Smooth muscle cell (in vitro differentiated cells): ENCODE data around the gene ADORA2B. TPM values are rescaled to one million over a fixed set of nuclear protein-coding genes. Genes with fewer than 3 reads are reported as not detected.

Experiments used
- DNase-seq: peaks from one replicate; lab custom pipeline; 2025; ENCODE audit not compliant: unreplicated experiment; lab: John Stamatoyannopoulos, UW
- H2AFZ ChIP-seq: fragments of 200-600 bp; sonication (generic); 2 replicates; pipeline ENCODE4 v1.6.0; 2016; ENCODE audit warnings: antibody characterized with exemption, low read depth, mild to moderate bottlenecking
- H3F3A ChIP-seq: fragments of 200-600 bp; sonication (generic); 2 replicates; pipeline ENCODE4 v1.6.0; 2017; ENCODE audit warnings: antibody characterized with exemption, low read depth
- H3K27ac ChIP-seq: fragments of 200-600 bp; sonication (generic); 2 replicates; pipeline ENCODE4 v1.5.1; 2016; ENCODE audit warnings: low read depth, mild to moderate bottlenecking
- H3K27me3 ChIP-seq: fragments of 200-600 bp; sonication (generic); 2 replicates; pipeline ENCODE4 v1.6.1; 2016; ENCODE audit warnings: low read depth, mild to moderate bottlenecking
- H3K36me3 ChIP-seq: fragments of 200-600 bp; sonication (generic); 2 replicates; pipeline ENCODE4 v1.5.1; 2016; ENCODE audit warnings: low read depth
- H3K4me1 ChIP-seq: fragments of 200-600 bp; sonication (generic); 2 replicates; pipeline ENCODE4 v1.5.1; 2016; ENCODE audit warnings: low read depth
- H3K4me2 ChIP-seq: fragments of 200-600 bp; sonication (generic); 2 replicates; pipeline ENCODE4 v1.6.0; 2016; ENCODE audit warnings: mild to moderate bottlenecking
- H3K4me3 ChIP-seq: fragments of 200-600 bp; sonication (generic); 2 replicates; pipeline ENCODE4 v1.5.1; 2016; ENCODE audit warnings: mild to moderate bottlenecking
- H3K79me2 ChIP-seq: fragments of 200-600 bp; sonication (generic); 2 replicates; pipeline ENCODE4 v1.6.0; 2016; ENCODE audit warnings: low read depth, mild to moderate bottlenecking
- H3K9ac ChIP-seq: fragments of 200-600 bp; sonication (generic); 2 replicates; pipeline ENCODE4 v1.6.0; 2016; ENCODE audit warnings: low read depth
- H3K9me3 ChIP-seq: fragments of 200-600 bp; sonication (generic); replicated peaks from 2 replicates; pipeline ENCODE4 v1.5.1; 2016; ENCODE audit warnings: low read depth
- H4K20me1 ChIP-seq: fragments of 200-600 bp; sonication (generic); 2 replicates; pipeline ENCODE4 v1.6.0; 2016; ENCODE audit warnings: low read depth
- WGBS: methylation state at CpG from one replicate; pipeline ENCODE4 v1.1.7; 2016; ENCODE audit warnings: low lambda C conversion rate; 5-methylcytosine and 5-hydroxymethylcytosine counted together
- polyA plus RNA-seq: library from polyadenylated mRNA; unstranded; fragments of >200 nt; fragmentation: Nextera tagmentation; extraction: Ambion mirVana; gene quantifications from 2 replicates; pipeline ENCODE4 v1.2.1, GENCODE V29; 2016
- total RNA-seq: library from RNA; depleted of rRNA; stranded (reverse); fragments of >200 nt; gene quantifications from 2 replicates; pipeline ENCODE4 v1.2.3, GENCODE V29; 2014
- TF ChIP-seq, protein P1 (sequence below): fragments of 200-600 bp; sonication (generic); IDR thresholded peaks from 2 replicates; pipeline ENCODE4 v1.5.1; 2017; ENCODE audit warnings: borderline replicate concordance, mild to moderate bottlenecking, antibody characterized with exemption; ENCODE audit not compliant: insufficient read depth, poor library complexity, severe bottlenecking

ADORA2B gene
- total and polyA plus RNA-seq, 2 experiments from 2014 or later = 14.2 to 17.0 TPM

DNA sequence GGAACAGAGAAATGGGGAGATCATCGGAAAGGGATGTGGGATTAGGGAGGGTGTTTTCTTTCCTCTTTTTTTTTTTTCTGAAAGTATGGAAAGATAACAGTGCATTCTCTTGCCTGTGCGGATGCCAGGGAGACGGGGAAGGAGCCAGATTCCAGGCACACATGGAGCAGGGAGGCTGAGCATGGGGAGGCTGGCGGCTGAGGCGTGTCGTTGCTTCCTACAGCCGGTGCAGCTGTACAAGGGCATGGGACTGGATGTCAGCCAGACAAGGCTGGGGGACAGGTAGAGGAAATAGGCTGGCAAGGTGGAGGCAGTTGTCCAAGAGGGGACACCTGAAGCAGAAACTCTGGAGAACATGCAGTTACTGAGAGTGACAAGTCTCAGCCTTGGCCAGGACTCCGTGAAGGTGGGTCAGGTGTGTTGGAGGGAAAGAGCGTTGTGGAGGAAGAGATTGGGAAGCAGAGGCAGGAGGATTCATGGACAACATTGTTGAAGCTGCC lies 16.6 kb upstream of the ADORA2B start:
- Histone ChIP-seq H3K27ac (no peak overlapping the region), H3K9ac (no peak overlapping the region), H3K4me3 (no peak overlapping the region), H3K4me1 (no peaks in the 10 kb centered on the region), H4K20me1 (no peaks in the 10 kb centered on the region), H3F3A (no peaks in the 10 kb centered on the region), H3K36me3 (no peaks in the 10 kb centered on the region), H3K9me3 (no peaks in the 10 kb centered on the region), H3K4me2 (no peak overlapping the region), H3K27me3 (no peaks in the 10 kb centered on the region), H3K79me2 (no peaks in the 10 kb centered on the region), H2AFZ (no peak overlapping the region)
- TF ChIP-seq, protein P1, sequence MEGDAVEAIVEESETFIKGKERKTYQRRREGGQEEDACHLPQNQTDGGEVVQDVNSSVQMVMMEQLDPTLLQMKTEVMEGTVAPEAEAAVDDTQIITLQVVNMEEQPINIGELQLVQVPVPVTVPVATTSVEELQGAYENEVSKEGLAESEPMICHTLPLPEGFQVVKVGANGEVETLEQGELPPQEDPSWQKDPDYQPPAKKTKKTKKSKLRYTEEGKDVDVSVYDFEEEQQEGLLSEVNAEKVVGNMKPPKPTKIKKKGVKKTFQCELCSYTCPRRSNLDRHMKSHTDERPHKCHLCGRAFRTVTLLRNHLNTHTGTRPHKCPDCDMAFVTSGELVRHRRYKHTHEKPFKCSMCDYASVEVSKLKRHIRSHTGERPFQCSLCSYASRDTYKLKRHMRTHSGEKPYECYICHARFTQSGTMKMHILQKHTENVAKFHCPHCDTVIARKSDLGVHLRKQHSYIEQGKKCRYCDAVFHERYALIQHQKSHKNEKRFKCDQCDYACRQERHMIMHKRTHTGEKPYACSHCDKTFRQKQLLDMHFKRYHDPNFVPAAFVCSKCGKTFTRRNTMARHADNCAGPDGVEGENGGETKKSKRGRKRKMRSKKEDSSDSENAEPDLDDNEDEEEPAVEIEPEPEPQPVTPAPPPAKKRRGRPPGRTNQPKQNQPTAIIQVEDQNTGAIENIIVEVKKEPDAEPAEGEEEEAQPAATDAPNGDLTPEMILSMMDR = no peak
- WGBS = 86% methylated on average over 9 of the region's 9 CpGs
- DNase-seq = no peak

- 85% methylated on average over 4 of the region's 4 CpGs for WGBS
- Histone ChIP-seq H3K79me2 (no peaks in the 10 kb centered on the region), H3K4me3 (no peak overlapping the region), H3K4me2 (no peak overlapping the region), H3F3A (no peaks in the 10 kb centered on the region), H3K27me3 (no peaks in the 10 kb centered on the region), H3K9ac (no peak overlapping the region), H3K36me3 (no peaks in the 10 kb centered on the region), H4K20me1 (no peaks in the 10 kb centered on the region), H2AFZ (no peak overlapping the region), H3K4me1 (no peaks in the 10 kb centered on the region), H3K27ac (no peak overlapping the region), H3K9me3 (no peaks in the 10 kb centered on the region)
- DNase-seq = no peak
- TF ChIP-seq, protein P1 = no peak
These were observed 15.0 kb upstream of the ADORA2B start for GRCh38 chr17:15929941-15930340.

GRCh38 chr17:15930426-15930825 lies 14.5 kb upstream of the ADORA2B start:
- Histone ChIP-seq H3F3A (no peaks in the 10 kb centered on the region), H3K4me3 (no peak overlapping the region), H4K20me1 (no peaks in the 10 kb centered on the region), H3K27ac (no peak overlapping the region), H2AFZ (no peak overlapping the region), H3K9me3 (no peaks in the 10 kb centered on the region), H3K27me3 (no peaks in the 10 kb centered on the region), H3K79me2 (no peaks in the 10 kb centered on the region), H3K4me1 (no peaks in the 10 kb centered on the region), H3K9ac (no peak overlapping the region), H3K36me3 (no peaks in the 10 kb centered on the region), H3K4me2 (no peak overlapping the region)
- no peak for DNase-seq
- TF ChIP-seq, protein P1 = no peak
- 62% methylated on average over 6 of the region's 6 CpGs for WGBS

- H4K20me1 ChIP-seq = no peaks in the 10 kb centered on the region
- no peaks in the 10 kb centered on the region for H3F3A ChIP-seq
- H3K79me2 ChIP-seq = no peaks in the 10 kb centered on the region
- no peaks in the 10 kb centered on the region for H3K36me3 ChIP-seq
- H3K9me3 ChIP-seq = no peaks in the 10 kb centered on the region
- no peak for DNase-seq
- H3K27ac ChIP-seq = no peak overlapping the region
- H3K4me1 ChIP-seq = no peaks in the 10 kb centered on the region
- TF ChIP-seq, protein P1 = no peak
- no peak overlapping the region for H3K9ac ChIP-seq
- no peaks in the 10 kb centered on the region for H3K27me3 ChIP-seq
- no peak overlapping the region for H3K4me2 ChIP-seq
- no peak overlapping the region for H3K4me3 ChIP-seq
- no peak overlapping the region for H2AFZ ChIP-seq
These were observed 13.5 kb upstream of the ADORA2B start for GRCh38 chr17:15931394-15931793.
